ENCODE results near the gene TMEM45A. TPM values are rescaled to one million over a fixed set of nuclear protein-coding genes. Genes with fewer than 3 reads are reported as not detected.

TMEM45A gene
- total RNA-seq, 1 experiment from 2014 or later, result 10.1 TPM

DNA sequence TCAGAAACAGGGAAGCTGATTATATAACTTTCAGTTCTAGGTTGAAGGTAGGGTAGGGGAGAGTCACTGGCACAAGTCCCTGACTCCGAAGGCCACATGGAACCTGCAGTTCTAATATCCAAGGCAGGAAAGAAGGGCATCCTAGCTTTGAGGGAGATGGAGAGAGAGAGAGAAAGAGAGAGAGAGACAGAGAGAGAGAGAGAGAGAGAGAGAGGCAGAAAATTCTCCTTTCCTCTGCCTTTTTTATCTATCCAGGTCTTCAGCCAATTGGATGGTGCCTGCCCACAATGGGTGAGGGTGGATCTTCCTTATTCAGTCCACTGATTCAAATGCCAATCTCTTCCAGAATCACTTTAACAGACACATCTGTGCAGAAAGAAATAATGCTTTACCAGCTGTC lies 35.7 kb upstream of the TMEM45A start:
- no peaks in the 10 kb centered on the region for H3K27me3 ChIP-seq (ENCODE audit: insufficient read depth, low read length)
- no peak overlapping the region for H4K8ac ChIP-seq (replicated peaks; ENCODE audit: insufficient read length, low read depth, low read length)
- H2BK15ac ChIP-seq (ENCODE audit: low read depth, low read length), result no peak overlapping the region
- H3K9me3 Mint-ChIP-seq, result peaks cover 7 to 14% of the 10 kb centered on the region in 2 experiments; a peak in 3 of 5 replicates
- H3K79me2 ChIP-seq (ENCODE audit: insufficient read depth, low read length), result no peaks in the 10 kb centered on the region
- no peak overlapping the region for H3K4me2 ChIP-seq (ENCODE audit: insufficient read depth, insufficient read length, low read length)
- H3K23ac ChIP-seq (ENCODE audit: insufficient read length, low read depth, low read length), result no peak overlapping the region
- H3K9me3 ChIP-seq (ENCODE audit: control insufficient read depth, low read depth, low read length), result no peaks in the 10 kb centered on the region
- WGBS (ENCODE audit: extremely low coverage, insufficient read length, low lambda C conversion rate), result no CpG with 5 or more reads among the region's 1 CpG
- no peaks in the 10 kb centered on the region for H3K23me2 ChIP-seq (ENCODE audit: insufficient read length, low read depth, low read length, poor library complexity, severe bottlenecking)
- no peak overlapping the region for H3K14ac ChIP-seq (ENCODE audit: insufficient read depth, low read length)
- H2BK20ac ChIP-seq (ENCODE audit: low read depth, low read length, poor library complexity, severe bottlenecking), result no peak overlapping the region
- no peaks in the 10 kb centered on the region for H4K20me1 ChIP-seq (ENCODE audit: control insufficient read depth, insufficient read depth, insufficient read length)
- H4K91ac ChIP-seq (ENCODE audit: insufficient read length, low read depth, low read length), result no peak overlapping the region
- peaks cover 10 to 13% of the 10 kb centered on the region in 2 experiments for H3K4me1 Mint-ChIP-seq
- H3K4ac ChIP-seq (ENCODE audit: low read depth, low read length), result no peak overlapping the region
- no peaks in the 10 kb centered on the region for H3K4me1 ChIP-seq (ENCODE audit: insufficient read depth, low read length)
- H4K5ac ChIP-seq (ENCODE audit: insufficient read length, low read depth, low read length), result no peak overlapping the region
- H3K9ac ChIP-seq (ENCODE audit: extremely low read depth, insufficient read length, low read length), result no peak overlapping the region
- no peak for TF ChIP-seq CTCF (conservative IDR thresholded peaks at IDR 0.05)
- no peak overlapping the region for H2AK5ac ChIP-seq (ENCODE audit: insufficient read length, low read length)
- DNase-seq, result no peak
- H3K36me3 Mint-ChIP-seq (ENCODE audit: insufficient read depth in 1 of 3, low read depth in 3 of 3), result peaks cover 14 to 47% (median 19%) of the 10 kb centered on the region in 3 experiments
- H3K56ac ChIP-seq (ENCODE audit: insufficient read length, low read depth, low read length), result no peak overlapping the region
- no peak overlapping the region for H3K27ac Mint-ChIP-seq
- no peak overlapping the region for H3K4me3 Mint-ChIP-seq
- H2BK5ac ChIP-seq (ENCODE audit: insufficient read length, low read length), result no peak overlapping the region
- no peaks in the 10 kb centered on the region for H3K79me1 ChIP-seq (ENCODE audit: insufficient read depth, low read depth, low read length, poor library complexity, severe bottlenecking)
- H2AFZ ChIP-seq (ENCODE audit: low read length), result no peak overlapping the region
- no peak overlapping the region for H3K27ac ChIP-seq (ENCODE audit: insufficient read length, low read depth, low read length)
- no peak overlapping the region for H2BK120ac ChIP-seq (ENCODE audit: low read depth, low read length, poor library complexity, severe bottlenecking)
- no peaks in the 10 kb centered on the region for H3K27me3 Mint-ChIP-seq (ENCODE audit: low read depth)
- no peak overlapping the region for H2BK12ac ChIP-seq (ENCODE audit: insufficient read length, low read depth, low read length)
- no peak overlapping the region for H3K18ac ChIP-seq (ENCODE audit: insufficient read length, low read depth, low read length)
- no peak overlapping the region for H3T11ph ChIP-seq (ENCODE audit: low read length)
